Spleen (tissue), 11 donors: Measurements from ENCODE around the gene TYR. TPM values are rescaled to one million over a fixed set of nuclear protein-coding genes. Genes with fewer than 3 reads are reported as not detected.
"Not testable (repeated sequence)": the region's sequence is repeated elsewhere in the genome, so short reads cannot be mapped to it uniquely, and the experiment has no call there.

Experiments
- DNase-seq: peaks from one replicate; pipeline ENCODE4 v3.0.0-alpha.2; 2020
- H3K27ac ChIP-seq, 8 donors: fragments of 200-600 bp; sonication (generic) in 7 of 8; 1 replicate in 4 of 8; 2 replicates in 4 of 8; pipeline versions ENCODE4 v1.5.0 to v1.8.0; 2016 to 2021; ENCODE audit warnings: inconsistent platforms in 4 of 8, mild to moderate bottlenecking in 4 of 8, moderate library complexity in 1 of 8
- H3K27me3 ChIP-seq, 7 donors: fragments of 200-600 bp; sonication (generic) in 6 of 7; replicated peaks in 1 of 7; 1 replicate in 4 of 7; 2 replicates in 3 of 7; pipeline versions ENCODE4 v1.5.0 to v1.8.0; 2016 to 2021; ENCODE audit warnings: inconsistent platforms in 3 of 7, mild to moderate bottlenecking in 1 of 7
- H3K36me3 ChIP-seq, 6 donors: fragments of 200-600 bp; sonication (generic) in 5 of 6; 1 replicate in 4 of 6; 2 replicates in 2 of 6; pipeline versions ENCODE4 v1.5.0 to v1.8.0; 2016 to 2021; ENCODE audit warnings: inconsistent platforms in 2 of 6
- H3K4me1 ChIP-seq, 6 donors: fragments of 200-600 bp; sonication (generic) in 5 of 6; 1 replicate in 3 of 6; 2 replicates in 3 of 6; pipeline versions ENCODE4 v1.5.0 to v1.8.0; 2016 to 2021; ENCODE audit warnings: inconsistent platforms in 3 of 6
- H3K4me3 ChIP-seq, 8 donors: fragments of 200-600 bp; sonication (generic) in 7 of 8; 1 replicate in 4 of 8; 2 replicates in 4 of 8; pipeline versions ENCODE4 v1.5.0 to v1.8.0; 2016 to 2021; ENCODE audit warnings: inconsistent platforms in 4 of 8, mild to moderate bottlenecking in 4 of 8, moderate library complexity in 2 of 8
- H3K9me3 ChIP-seq, 8 donors: fragments of 200-600 bp; sonication (generic) in 7 of 8; 1 replicate in 4 of 8; 2 replicates in 4 of 8; pipeline versions ENCODE4 v1.5.0 to v1.8.0; 2016 to 2021; ENCODE audit warnings: inconsistent platforms in 4 of 8
- POLR2A ChIP-seq, 3 donors: fragments of 450-650 bp; IDR thresholded peaks; one replicate each; pipeline ENCODE4 v1.5.1; 2017; ENCODE audit warnings: antibody characterized with exemption in 3 of 3, mild to moderate bottlenecking in 1 of 3
- POLR2AphosphoS5 ChIP-seq, 3 donors: sonication (generic); formaldehyde crosslinking; IDR thresholded peaks; one replicate each; pipeline ENCODE4 v1.5.1; 2017; ENCODE audit warnings: antibody characterized with exemption in 3 of 3
- WGBS, 5 donors: extraction: QIAGEN DNeasy Blood & Tissue Kit in 3 of 5; methylation state at CpG; one replicate each; pipeline versions ENCODE4 v1.1.5 to v1.1.7; 2013 to 2018; 5-methylcytosine and 5-hydroxymethylcytosine counted together
- intact Hi-C: fragments of 100-400 bp; cut with DNase I; formaldehyde crosslinking; loops from one replicate; pipeline ENCODE4 v1.15.0; 2023; ENCODE audit warnings: low total_unique reads
- polyA plus RNA-seq, 3 donors: library from polyadenylated mRNA; stranded (reverse); fragments of 200-250 nt; gene quantifications; one replicate each; pipeline ENCODE4 v1.2.1, GENCODE V29; 2013
- total RNA-seq, 7 donors: library from RNA; depleted of rRNA in 3 of 7; stranded (reverse); fragments of >200 nt in 3 of 7; fragmentation: NEBNext Ultra II Directional in 4 of 7; extraction: Animal tissue kit (Norgen Biotek cat#: 25700) in 4 of 7; gene quantifications; one replicate each; pipeline versions ENCODE4 v1.1.0 to v1.2.1, GENCODE V29; 2016 to 2021
- TF ChIP-seq, protein P1 (sequence below), 11 experiments: fragments of 200-600 bp in 7 of 11; fragments of 450-650 bp in 4 of 11; sonication (generic) in 4 of 11; IDR thresholded peaks in 8 of 11; conservative IDR thresholded peaks in 3 of 11; 1 replicate in 7 of 11; 2 replicates in 4 of 11; pipeline versions ENCODE4 v1.4.0 to v1.8.0; 2016 to 2021; ENCODE audit warnings: antibody characterized with exemption in 11 of 11, inconsistent platforms in 4 of 11, mild to moderate bottlenecking in 1 of 11
- donor health status: healthy with polysubstance abuse.
- donor health status: DM: no; HTN: no; CAD: no; lungs with moderate emphysema.
- donor health status: DM: no; HTN: no; CAD: no.
- donor health status: Bipolar disorder and iron deficiency.
- donor health status: healthy.
- donor health status: DM: no; HTN: no; CAD: no.
- donor health status: DM: yes; HTN: yes; CAD: no.

The TYR gene
- total and polyA plus RNA-seq, 10 donors, result not detected

DNA sequence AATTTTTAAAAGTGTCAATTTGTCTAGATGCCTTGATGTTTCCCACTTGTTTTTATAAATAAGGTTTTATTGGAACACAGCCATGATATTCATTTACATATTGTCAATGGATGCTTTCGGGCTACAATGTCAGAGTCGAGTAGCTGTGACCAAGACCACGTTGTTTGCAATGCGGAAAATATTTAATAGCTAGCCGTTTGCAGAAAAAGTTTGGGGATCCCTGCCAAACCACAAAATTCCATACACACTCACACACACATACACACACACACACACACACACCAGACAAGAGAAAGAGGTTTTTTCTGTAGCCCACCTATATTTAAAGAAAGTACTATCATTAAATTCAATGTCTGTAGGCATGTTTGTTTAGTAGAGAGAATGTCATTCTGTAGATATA lies 58.3 kb downstream of the TYR start:
- peaks cover 0 to 4% (median 0%) of the 10 kb centered on the region in 8 donors for H3K9me3 ChIP-seq
- DNase-seq, result no peak
- TF ChIP-seq, protein P1, sequence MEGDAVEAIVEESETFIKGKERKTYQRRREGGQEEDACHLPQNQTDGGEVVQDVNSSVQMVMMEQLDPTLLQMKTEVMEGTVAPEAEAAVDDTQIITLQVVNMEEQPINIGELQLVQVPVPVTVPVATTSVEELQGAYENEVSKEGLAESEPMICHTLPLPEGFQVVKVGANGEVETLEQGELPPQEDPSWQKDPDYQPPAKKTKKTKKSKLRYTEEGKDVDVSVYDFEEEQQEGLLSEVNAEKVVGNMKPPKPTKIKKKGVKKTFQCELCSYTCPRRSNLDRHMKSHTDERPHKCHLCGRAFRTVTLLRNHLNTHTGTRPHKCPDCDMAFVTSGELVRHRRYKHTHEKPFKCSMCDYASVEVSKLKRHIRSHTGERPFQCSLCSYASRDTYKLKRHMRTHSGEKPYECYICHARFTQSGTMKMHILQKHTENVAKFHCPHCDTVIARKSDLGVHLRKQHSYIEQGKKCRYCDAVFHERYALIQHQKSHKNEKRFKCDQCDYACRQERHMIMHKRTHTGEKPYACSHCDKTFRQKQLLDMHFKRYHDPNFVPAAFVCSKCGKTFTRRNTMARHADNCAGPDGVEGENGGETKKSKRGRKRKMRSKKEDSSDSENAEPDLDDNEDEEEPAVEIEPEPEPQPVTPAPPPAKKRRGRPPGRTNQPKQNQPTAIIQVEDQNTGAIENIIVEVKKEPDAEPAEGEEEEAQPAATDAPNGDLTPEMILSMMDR (IDR thresholded peaks at IDR 0.05 in 8 of 11, conservative IDR thresholded peaks at IDR 0.05 in 3 of 11), result no peak
- no peak for TF ChIP-seq POLR2A (IDR thresholded peaks at IDR 0.05)
- TF ChIP-seq POLR2AphosphoS5 (IDR thresholded peaks at IDR 0.05), result no peak
- 74 to 91% (median 87%) methylated on average over 5 of the region's 5 CpGs for WGBS, 5 donors
- no peak overlapping the region for H3K27ac ChIP-seq
- no peaks in the 10 kb centered on the region for H3K27me3 ChIP-seq
- no peaks in the 10 kb centered on the region for H3K4me1 ChIP-seq
- H3K4me3 ChIP-seq, result no peak overlapping the region
- intact Hi-C loops, result no loop called here
- H3K36me3 ChIP-seq, result no peaks in the 10 kb centered on the region

DNA sequence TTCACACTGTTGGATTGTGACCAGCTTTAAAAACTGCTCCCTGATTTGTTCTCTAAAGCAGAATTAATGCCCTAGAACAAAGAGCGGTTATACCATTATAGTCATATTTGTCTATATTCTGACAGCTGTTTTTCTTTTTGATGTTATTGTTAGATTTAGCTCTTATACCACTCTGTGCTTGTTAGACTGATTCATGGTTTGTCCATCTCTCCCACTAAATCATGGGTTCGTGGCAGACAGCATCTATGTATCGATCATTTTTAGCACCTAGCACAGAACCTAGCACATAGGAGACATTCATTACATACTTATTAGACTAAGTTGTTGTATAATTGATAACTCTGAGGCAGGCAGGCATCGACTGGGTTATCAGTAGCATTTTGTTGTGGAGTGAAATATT lies 69.3 kb downstream of the TYR start:
- H3K9me3 ChIP-seq, H3K27me3 ChIP-seq, H3K36me3 ChIP-seq, DNase-seq, intact Hi-C loops, H3K4me3 ChIP-seq, H3K4me1 ChIP-seq, H3K27ac ChIP-seq: not testable (repeated sequence)
- 63 to 81% (median 72%) methylated on average over 4 of the region's 4 CpGs for WGBS, 5 donors

DNA sequence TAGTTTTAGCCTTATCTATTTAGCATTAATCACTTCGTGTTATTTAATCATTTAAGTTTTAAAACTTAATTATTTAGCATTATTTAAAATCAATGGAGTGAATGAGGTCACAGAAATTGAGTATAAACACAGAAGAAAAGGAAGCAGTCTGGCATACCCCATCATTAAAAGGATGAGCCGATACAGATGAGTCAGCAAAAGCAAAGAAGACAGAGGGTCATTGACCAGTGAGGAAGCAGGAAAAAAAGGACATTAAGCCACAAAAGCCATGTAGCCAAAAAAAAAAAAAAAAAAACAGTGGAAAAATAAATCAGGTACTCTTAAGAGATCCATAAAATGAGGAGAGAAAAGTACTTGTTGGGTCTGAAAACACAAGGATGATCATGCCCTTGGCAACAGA lies 71.5 kb downstream of the TYR start:
- intact Hi-C loops, result no loop called here

DNA sequence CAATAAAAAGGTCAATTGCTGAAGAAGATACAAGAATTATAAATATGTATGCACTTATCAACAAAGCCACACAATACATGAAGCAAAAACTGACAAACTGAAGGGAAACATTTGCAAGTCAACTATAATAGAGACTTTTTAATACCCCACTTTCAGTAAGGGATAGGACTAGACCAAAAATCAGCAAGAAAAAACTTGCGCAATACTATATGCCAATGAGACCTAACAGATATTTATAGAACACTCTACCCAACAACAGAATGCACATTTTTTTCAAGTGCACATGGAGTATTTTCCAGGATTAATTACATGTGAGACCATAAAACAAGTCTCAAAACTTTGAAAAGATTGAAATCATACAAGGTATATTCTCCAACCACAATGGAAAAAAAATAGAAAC lies 83.8 kb downstream of the TYR start:
- H3K4me1 ChIP-seq, DNase-seq, intact Hi-C loops, H3K4me3 ChIP-seq, H3K27ac ChIP-seq, H3K27me3 ChIP-seq, H3K36me3 ChIP-seq, H3K9me3 ChIP-seq: not testable (repeated sequence)
- 93 to 100% (median 97%) methylated on average over 1 of the region's 1 CpG for WGBS, 5 donors

More for the DNA sequence above, 71.5 kb downstream of the TYR start:
- no peak overlapping the region for H3K27ac ChIP-seq
- H3K36me3 ChIP-seq, result no peaks in the 10 kb centered on the region
- no peaks in the 10 kb centered on the region for H3K9me3 ChIP-seq
- no peaks in the 10 kb centered on the region for H3K27me3 ChIP-seq
- WGBS, 5 donors, result 49 to 60% (median 52%) methylated on average over 2 of the region's 2 CpGs
- H3K4me1 ChIP-seq, result no peaks in the 10 kb centered on the region
- H3K4me3 ChIP-seq, result no peak overlapping the region
- no peak for DNase-seq
- TF ChIP-seq POLR2A (IDR thresholded peaks at IDR 0.05) (no peak), POLR2AphosphoS5 (IDR thresholded peaks at IDR 0.05) (no peak)
- TF ChIP-seq, protein P1 (IDR thresholded peaks at IDR 0.05 in 8 of 11, conservative IDR thresholded peaks at IDR 0.05 in 3 of 11), result no peak

DNA sequence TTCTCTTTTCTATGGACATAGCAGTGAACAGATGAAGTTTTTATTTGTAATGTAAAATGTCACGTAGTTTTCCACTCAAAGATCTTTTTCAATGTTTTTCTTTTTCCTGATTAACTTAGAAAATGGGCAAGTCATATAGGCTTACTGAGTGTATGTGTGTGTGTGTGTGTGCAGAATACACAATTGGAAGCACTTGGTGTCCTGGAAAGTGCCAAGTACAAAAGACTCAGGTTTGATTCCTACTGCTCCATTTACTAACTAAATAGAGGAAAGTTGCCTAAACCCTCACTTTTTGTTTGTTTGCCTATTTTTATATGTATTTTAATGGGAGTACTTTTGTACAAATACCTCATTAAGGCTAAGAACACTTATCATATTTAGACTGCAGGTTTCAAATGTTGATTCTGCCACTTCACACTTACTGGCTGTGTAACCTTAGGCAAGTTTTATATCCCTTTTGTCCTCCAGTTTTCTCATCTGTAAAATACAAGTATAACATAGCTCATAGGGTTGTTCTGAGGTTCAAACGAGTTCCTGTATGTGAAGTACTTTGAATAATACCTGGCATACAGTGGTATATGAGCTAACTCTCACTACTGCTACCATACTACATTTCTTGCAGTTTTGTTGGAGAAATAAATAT lies 90.1 kb downstream of the TYR start:
- H3K4me1 ChIP-seq, result no peaks in the 10 kb centered on the region
- H3K27ac ChIP-seq, result no peak overlapping the region
- H3K27me3 ChIP-seq, result no peaks in the 10 kb centered on the region
- H3K4me3 ChIP-seq, result no peak overlapping the region
- no peak for DNase-seq
- H3K9me3 ChIP-seq, result peaks cover 0 to 8% (median 0%) of the 10 kb centered on the region in 8 donors
- H3K36me3 ChIP-seq, result no peaks in the 10 kb centered on the region
- intact Hi-C loops, result no loop called here
- whole genome bisulfite sequencing, 5 donors, result 46 to 71% (median 59%) methylated on average over 2 of the region's 2 CpGs
- TF ChIP-seq POLR2AphosphoS5 (IDR thresholded peaks at IDR 0.05), result no peak
- TF ChIP-seq POLR2A (IDR thresholded peaks at IDR 0.05), result no peak
- TF ChIP-seq, protein P1 (IDR thresholded peaks at IDR 0.05 in 8 of 11, conservative IDR thresholded peaks at IDR 0.05 in 3 of 11), result no peak

DNA sequence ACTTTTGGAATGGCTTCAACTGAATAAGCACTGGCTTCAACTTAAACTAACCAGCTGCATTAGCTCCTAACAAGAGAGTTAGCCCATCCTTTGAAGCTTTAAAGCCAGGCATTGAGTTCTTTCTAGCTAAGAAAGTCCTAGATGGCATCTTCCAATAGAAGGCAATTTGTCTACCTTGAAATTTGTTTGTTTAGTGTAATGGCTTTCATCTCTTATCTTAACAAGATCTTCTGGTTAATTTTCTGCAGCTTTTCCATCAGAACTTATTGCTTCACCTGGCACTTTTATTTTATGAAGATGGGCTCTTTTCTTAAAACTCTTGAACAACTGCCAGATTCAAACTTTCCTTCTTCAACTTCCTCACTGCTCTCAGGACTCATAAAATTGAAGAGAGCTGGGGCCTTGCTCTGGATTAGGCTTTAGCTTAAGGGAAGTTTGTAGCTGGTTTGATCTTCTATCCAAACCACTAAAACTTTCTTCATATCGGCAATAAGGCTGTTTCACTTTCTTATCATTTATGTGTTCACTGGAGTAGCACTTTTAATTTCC lies 94.9 kb downstream of the TYR start:
- H3K9me3 ChIP-seq, DNase-seq, H3K27me3 ChIP-seq, H3K4me1 ChIP-seq, H3K27ac ChIP-seq, H3K36me3 ChIP-seq, intact Hi-C loops, H3K4me3 ChIP-seq: not testable (repeated sequence)
- WGBS, 5 donors, result 82 to 95% (median 91%) methylated on average over 1 of the region's 1 CpG

DNA sequence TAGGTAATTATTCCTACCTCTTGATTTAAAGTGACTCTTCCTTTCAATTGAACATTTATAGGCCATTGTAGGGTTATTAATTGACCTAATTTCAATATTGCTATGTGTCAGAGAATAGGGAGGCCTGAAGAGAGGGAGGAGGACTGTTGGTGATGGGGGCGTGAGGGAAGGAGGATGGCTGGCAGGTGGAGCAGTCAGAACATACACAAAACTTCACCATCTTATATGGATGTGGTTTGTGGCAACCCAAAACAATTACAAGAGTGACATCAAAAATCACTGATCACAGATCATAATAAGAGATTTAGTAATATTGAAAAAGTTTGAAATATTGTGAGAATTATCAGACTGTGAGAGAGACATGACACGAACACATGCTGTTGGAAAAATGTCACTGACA lies 95.5 kb downstream of the TYR start:
- H3K36me3 ChIP-seq, H3K4me3 ChIP-seq, H3K27me3 ChIP-seq, H3K4me1 ChIP-seq, H3K27ac ChIP-seq, H3K9me3 ChIP-seq, DNase-seq, intact Hi-C loops: not testable (repeated sequence)
- WGBS, 5 donors, result 70 to 86% (median 74%) methylated on average over 2 of the region's 2 CpGs
